Testis (tissue), 3 donors: Measurements from ENCODE around the gene NFATC3. TPM values are rescaled to one million over a fixed set of nuclear protein-coding genes. Genes with fewer than 3 reads are reported as not detected.
"Not testable (repeated sequence)": the region's sequence is repeated elsewhere in the genome, so short reads cannot be mapped to it uniquely, and the experiment has no call there.

Experiments used
- DNase-seq: peaks from one replicate; pipeline ENCODE4 v3.0.0-alpha.2; 2019
- H3K27ac ChIP-seq, 2 donors: fragments of 200-600 bp; sonication (generic); one replicate each; pipeline ENCODE4 v1.5.1; 2019
- H3K27me3 ChIP-seq: fragments of 200-600 bp; sonication (generic); one replicate; pipeline ENCODE4 v1.5.1; 2019
- H3K36me3 ChIP-seq: fragments of 200-600 bp; sonication (generic); one replicate; pipeline ENCODE4 v1.5.1; 2017; ENCODE audit warnings: low read depth; ENCODE audit errors: missing control alignments
- H3K4me1 ChIP-seq: fragments of 200-600 bp; sonication (generic); one replicate; pipeline ENCODE4 v1.5.1; 2019
- H3K4me3 ChIP-seq, 2 donors: fragments of 200-600 bp; sonication (generic); one replicate each; pipeline ENCODE4 v1.5.1; 2017 to 2019
- H3K9me3 ChIP-seq: fragments of 200-600 bp; sonication (generic); one replicate; pipeline ENCODE4 v1.5.1; 2017
- CTCF ChIP-seq, 3 experiments: fragments of 450-650 bp in 2 of 3; fragments of 200-600 bp in 1 of 3; sonication (generic) in 1 of 3; IDR thresholded peaks; one replicate each; pipeline ENCODE4 v1.5.1; 2016 to 2019; ENCODE audit warnings: antibody characterized with exemption in 3 of 3, mild to moderate bottlenecking in 2 of 3, moderate library complexity in 1 of 3
- POLR2A ChIP-seq: fragments of 450-650 bp; IDR thresholded peaks from one replicate; pipeline ENCODE4 v1.6.1; 2017; ENCODE audit warnings: antibody characterized with exemption, mild to moderate bottlenecking, moderate library complexity
- WGBS, 2 donors: methylation state at CpG; one replicate each; pipeline ENCODE4 v1.1.5; 2018; 5-methylcytosine and 5-hydroxymethylcytosine counted together
- intact Hi-C: fragments of 100-400 bp; cut with DNase I; formaldehyde crosslinking; loops from one replicate; pipeline ENCODE4 v1.15.1; 2023; ENCODE audit warnings: low total_unique reads
- polyA plus RNA-seq: library from polyadenylated mRNA; stranded (reverse); fragments of 350-450 nt; fragmentation: Illumina TruSeq; extraction: RNeasy Lipid Tissue Mini Kit (QIAGEN cat#74804); gene quantifications from one replicate; pipeline ENCODE4 v1.2.3, GENCODE V29; 2014; ENCODE audit warnings: low read depth, low replicate concordance; ENCODE audit not compliant: insufficient read depth
- total RNA-seq, 2 donors: library from RNA; depleted of rRNA; stranded (reverse); fragments of >200 nt; gene quantifications; one replicate each; pipeline ENCODE4 v1.2.3, GENCODE V29; 2016

Gene NFATC3
- total and polyA plus RNA-seq, 3 donors from 2014 or later: 78.0 to 115 (median 94.7) TPM

GRCh38 chr16:68117884-68118283 lies 32.7 kb downstream of the NFATC3 start:
- intact Hi-C loops: no loop called here
- no peak for TF ChIP-seq CTCF (IDR thresholded peaks at IDR 0.05)
- no peak for TF ChIP-seq POLR2A
- H3K36me3 ChIP-seq: no peaks in the 10 kb centered on the region
- no peak overlapping the region for H3K4me3 ChIP-seq
- no peaks in the 10 kb centered on the region for H3K27me3 ChIP-seq
- H3K4me1 ChIP-seq: peaks cover 7% of the 10 kb centered on the region
- DNase-seq: no peak
- WGBS, 2 donors: 88 to 96% methylated on average over 3 of the region's 3 CpGs
- no peaks in the 10 kb centered on the region for H3K9me3 ChIP-seq
- no peak overlapping the region for H3K27ac ChIP-seq

GRCh38 chr16:68118954-68119353 lies 33.8 kb downstream of the NFATC3 start:
- H3K4me3 ChIP-seq, H3K4me1 ChIP-seq, H3K36me3 ChIP-seq, H3K9me3 ChIP-seq, H3K27me3 ChIP-seq, H3K27ac ChIP-seq, intact Hi-C loops, DNase-seq: not testable (repeated sequence)
- WGBS, 2 donors: 91 to 93% methylated on average over 13 of the region's 13 CpGs

GRCh38 chr16:68120496-68120895 lies 35.3 kb downstream of the NFATC3 start:
- H3K9me3 ChIP-seq, H3K36me3 ChIP-seq, DNase-seq, intact Hi-C loops, H3K27ac ChIP-seq, H3K27me3 ChIP-seq, H3K4me3 ChIP-seq, H3K4me1 ChIP-seq: not testable (repeated sequence)
- 88 to 97% methylated on average over 5 of the region's 5 CpGs for WGBS, 2 donors

GRCh38 chr16:68126395-68126794 lies 41.2 kb downstream of the NFATC3 start:
- no peaks in the 10 kb centered on the region for H3K27me3 ChIP-seq
- H3K27ac ChIP-seq: no peak overlapping the region
- no peak for DNase-seq
- intact Hi-C loops: no loop called here
- no peak for TF ChIP-seq CTCF (IDR thresholded peaks at IDR 0.05)
- no peak for TF ChIP-seq POLR2A
- H3K4me3 ChIP-seq: no peak overlapping the region
- no peaks in the 10 kb centered on the region for H3K9me3 ChIP-seq
- WGBS, 2 donors: 91 to 95% methylated on average over 2 of the region's 2 CpGs
- peaks cover 4% of the 10 kb centered on the region for H3K4me1 ChIP-seq
- H3K36me3 ChIP-seq: no peaks in the 10 kb centered on the region

- no peak for TF ChIP-seq POLR2A
- TF ChIP-seq CTCF (IDR thresholded peaks at IDR 0.05): no peak
- Histone ChIP-seq H3K27me3 (no peaks in the 10 kb centered on the region), H3K9me3 (no peaks in the 10 kb centered on the region), H3K4me1 (peaks cover 9% of the 10 kb centered on the region), H3K4me3 (no peak overlapping the region), H3K27ac (no peak overlapping the region), H3K36me3 (no peaks in the 10 kb centered on the region)
- 72 to 77% methylated on average over 6 of the region's 6 CpGs for WGBS, 2 donors
- DNase-seq: no peak
- intact Hi-C loops: no loop called here
These were observed 43.6 kb downstream of the NFATC3 start for GRCh38 chr16:68128577-68129305.

GRCh38 chr16:68130520-68130919 lies 45.4 kb downstream of the NFATC3 start:
- Histone ChIP-seq H3K27me3 (no peaks in the 10 kb centered on the region), H3K36me3 (no peaks in the 10 kb centered on the region), H3K4me1 (peaks cover 9% of the 10 kb centered on the region), H3K27ac (no peak overlapping the region), H3K9me3 (no peaks in the 10 kb centered on the region), H3K4me3 (no peak overlapping the region)
- no peak for TF ChIP-seq POLR2A
- TF ChIP-seq CTCF (IDR thresholded peaks at IDR 0.05): no peak
- WGBS, 2 donors: 80 to 91% methylated on average over 3 of the region's 3 CpGs
- DNase-seq: no peak
- intact Hi-C loops: no loop called here
